ENCODE results near the gene CTBP1.

- TF ChIP-seq POLR2AphosphoS5 (IDR thresholded peaks at IDR 0.05; ENCODE audit: low read depth, low read length): no peak
- no peak for TF ChIP-seq TAF1 (IDR thresholded peaks at IDR 0.05; ENCODE audit: low read depth, low read length)
- TF ChIP-seq POLR2A (IDR thresholded peaks at IDR 0.05; ENCODE audit: low read depth, low read length): no peak
- TF ChIP-seq SPI1 (IDR thresholded peaks at IDR 0.05; ENCODE audit: low read depth, low read length): no peak
Observed at GRCh38 chr4:1179089-1179441, 69.9 kb downstream of the CTBP1 start.

Measured in GM12891 (cell line).